ENCODE results near the gene NCF4.
A peak's percentile ranks its signal among the peaks of the same experiment; 100 is the strongest.

The NCF4 gene

GRCh38 chr22:36865346-36865745 is 4.5 kb downstream of the NCF4 start:
- DNase-seq = no peak

GRCh38 chr22:36867695-36868094 is 6.9 kb downstream of the NCF4 start:
- no peak for DNase-seq

GRCh38 chr22:36868546-36869181 is 7.9 kb downstream of the NCF4 start:
- no peak for DNase-seq

- DNase-seq = no peak
Observed at GRCh38 chr22:36870250-36870649, 9.4 kb downstream of the NCF4 start.

GRCh38 chr22:36871669-36872081 is 10.9 kb downstream of the NCF4 start:
- no peak for DNase-seq

GRCh38 chr22:36872084-36872483 is 11.3 kb downstream of the NCF4 start:
- no peak for DNase-seq

- DNase-seq = no peak
Observed at GRCh38 chr22:36872866-36873498, 12.2 kb downstream of the NCF4 start.

- DNase-seq = peak; percentile 17
Observed at GRCh38 chr22:36873614-36874308, 13.0 kb downstream of the NCF4 start.

GRCh38 chr22:36874309-36874696 is 13.5 kb downstream of the NCF4 start:
- no peak for DNase-seq

GRCh38 chr22:36874736-36875135 is 13.9 kb downstream of the NCF4 start:
- no peak for DNase-seq

- DNase-seq = no peak
Observed at GRCh38 chr22:36875741-36876140, 14.9 kb downstream of the NCF4 start.

GRCh38 chr22:36879775-36880174 is 19.0 kb downstream of the NCF4 start:
- DNase-seq = no peak

- DNase-seq = no peak
Observed at GRCh38 chr22:36881504-36882245, 20.9 kb downstream of the NCF4 start.

- no peak for DNase-seq
Observed at GRCh38 chr22:36884349-36885158, 23.7 kb downstream of the NCF4 start.

- no peak for DNase-seq
Observed at GRCh38 chr22:36885474-36885873, 24.7 kb downstream of the NCF4 start.

- DNase-seq = no peak
Observed at GRCh38 chr22:36886016-36886415, 25.2 kb downstream of the NCF4 start.

- peak; percentile 52 for DNase-seq
Observed at GRCh38 chr22:36887162-36887561, 26.4 kb downstream of the NCF4 start.

- no peak for DNase-seq
Observed at GRCh38 chr22:36891646-36892045, 30.8 kb downstream of the NCF4 start.

GRCh38 chr22:36892292-36892691 is 31.5 kb downstream of the NCF4 start:
- DNase-seq = no peak

GRCh38 chr22:36893262-36893661 is 32.5 kb downstream of the NCF4 start:
- no peak for DNase-seq

GRCh38 chr22:36894266-36894665 is 33.5 kb downstream of the NCF4 start:
- DNase-seq = no peak

GRCh38 chr22:36897611-36898010 is 36.8 kb downstream of the NCF4 start:
- no peak for DNase-seq

- no peak for DNase-seq
Observed at GRCh38 chr22:36898690-36899089, 37.9 kb downstream of the NCF4 start.
